IMR-90 (cell line): ENCODE data around the gene UCKL1. TPM values are rescaled to one million over a fixed set of nuclear protein-coding genes. Genes with fewer than 3 reads are reported as not detected.

Source experiments
- ATAC-seq: fragments of 200-7000 bp; cut with Tn5 transposase; 2 replicates; pipeline ENCODE4 v1.9.1; 2020; ENCODE audit warnings: low read depth, mild to moderate bottlenecking, moderate library complexity
- BruUV-seq: library from RNA; stranded (reverse); fragments of 400-500 nt; replicated peaks from 2 replicates; lab custom pipeline; 2021; lab: Mats Ljungman, UMichigan
- CTCF ChIA-PET: fragments of 300-600 bp; formaldehyde crosslinking; extraction: SDS; loops from one replicate; lab custom pipeline; 2021; ENCODE audit warnings: antibody characterized with exemption; lab: Yijun Ruan, JAX
- POLR2A ChIA-PET: fragments of 300-600 bp; sonication (Branson Sonifier 250); formaldehyde crosslinking; loops from one replicate; lab custom pipeline; 2022; ENCODE audit warnings: antibody characterized with exemption; ENCODE audit not compliant: unreplicated experiment; lab: Charles Lee
- DNase-seq: peaks from one replicate; pipeline ENCODE4 v3.0.0; 2013
- H2AFZ ChIP-seq: replicated peaks from 2 replicates; pipeline ENCODE3; 2013; ENCODE audit warnings: low read length, mild to moderate bottlenecking; ENCODE audit not compliant: poor library complexity
- H2AK5ac ChIP-seq: 2 replicates; pipeline ENCODE4 v1.6.1; 2013; ENCODE audit warnings: low read depth, low read length, inconsistent platforms
- H2AK9ac ChIP-seq: replicated peaks from 2 replicates; pipeline ENCODE3; 2013; ENCODE audit warnings: mild to moderate bottlenecking, low read depth, low read length, moderate library complexity; ENCODE audit not compliant: poor library complexity
- H2BK120ac ChIP-seq: 2 replicates; pipeline ENCODE4 v1.6.1; 2013; ENCODE audit warnings: low read depth, low read length, inconsistent platforms
- H2BK15ac ChIP-seq: 3 replicates; pipeline ENCODE4 v1.6.1; 2013; ENCODE audit warnings: low read depth, low read length, inconsistent platforms
- H2BK20ac ChIP-seq: 2 replicates; pipeline ENCODE4 v1.6.1; 2013; ENCODE audit warnings: low read depth, mild to moderate bottlenecking, inconsistent platforms, low read length, moderate library complexity
- H2BK5ac ChIP-seq: 2 replicates; pipeline ENCODE4 v1.6.1; 2013; ENCODE audit warnings: mild to moderate bottlenecking, low read depth, low read length, inconsistent platforms; ENCODE audit not compliant: poor library complexity, severe bottlenecking
- H3K14ac ChIP-seq: replicated peaks from 2 replicates; pipeline ENCODE4 v1.6.1; 2013; ENCODE audit warnings: low read depth, low read length, inconsistent platforms
- H3K18ac ChIP-seq: 2 replicates; pipeline ENCODE4 v1.6.1; 2013; ENCODE audit warnings: low read depth, low read length, control low read depth
- H3K23ac ChIP-seq: 2 replicates; pipeline ENCODE4 v1.6.1; 2013; ENCODE audit warnings: low read depth, low read length, inconsistent platforms
- H3K27ac ChIP-seq: 2 replicates; pipeline ENCODE4 v1.5.1; 2013; ENCODE audit warnings: mild to moderate bottlenecking, control low read depth, low read length; ENCODE audit not compliant: insufficient read depth
- H3K27me3 ChIP-seq: 2 replicates; pipeline ENCODE4 v1.6.1; 2013; ENCODE audit warnings: low read length; ENCODE audit not compliant: control insufficient read depth, insufficient read depth
- H3K36me3 ChIP-seq: 2 replicates; pipeline ENCODE4 v1.6.1; 2013; ENCODE audit warnings: low read length, mixed read lengths; ENCODE audit not compliant: control insufficient read depth, insufficient read depth
- H3K4ac ChIP-seq: 2 replicates; pipeline ENCODE4 v1.6.1; 2013; ENCODE audit warnings: low read depth, low read length, inconsistent platforms
- H3K4me1 ChIP-seq: 2 replicates; pipeline ENCODE4 v1.6.1; 2013; ENCODE audit warnings: low read length, mixed read lengths; ENCODE audit not compliant: control insufficient read depth, insufficient read depth
- H3K4me2 ChIP-seq: 2 replicates; pipeline ENCODE4 v1.6.1; 2013; ENCODE audit warnings: low read depth, mild to moderate bottlenecking, control low read depth, low read length, moderate library complexity
- H3K4me3 ChIP-seq: 2 replicates; pipeline ENCODE4 v1.5.1; 2013; ENCODE audit warnings: low read depth, mild to moderate bottlenecking, control low read depth, low read length, moderate library complexity; ENCODE audit not compliant: insufficient read depth
- H3K56ac ChIP-seq: 2 replicates; pipeline ENCODE4 v1.6.1; 2013; ENCODE audit warnings: low read length, inconsistent platforms; ENCODE audit not compliant: insufficient read depth; ENCODE audit errors: extremely low read depth
- H3K79me1 ChIP-seq, 2 experiments: 2 replicates each; pipeline ENCODE4 v1.6.1; 2013; ENCODE audit warnings: low read length in 2 of 2, inconsistent platforms in 1 of 2, low read depth in 1 of 2
- H3K9ac ChIP-seq: 2 replicates; pipeline ENCODE4 v1.6.1; 2013; ENCODE audit warnings: low read depth, low read length, control low read depth
- H3K9me1 ChIP-seq: 2 replicates; pipeline ENCODE4 v1.6.1; 2013; ENCODE audit warnings: low read length, inconsistent platforms; ENCODE audit not compliant: insufficient read depth
- H3K9me3 ChIP-seq: 2 replicates; pipeline ENCODE4 v1.6.1; 2013; ENCODE audit warnings: low read length; ENCODE audit not compliant: control insufficient read depth, insufficient read depth
- H4K20me1 ChIP-seq: 2 replicates; pipeline ENCODE4 v1.6.1; 2013; ENCODE audit warnings: low read length, inconsistent platforms; ENCODE audit not compliant: insufficient read depth
- H4K5ac ChIP-seq: 2 replicates; pipeline ENCODE4 v1.6.1; 2013; ENCODE audit warnings: mild to moderate bottlenecking, low read depth, low read length, control low read depth
- H4K8ac ChIP-seq, 2 experiments: 2 replicates each; pipeline ENCODE4 v1.6.1; 2013; ENCODE audit warnings: low read depth in 2 of 2, low read length in 2 of 2, control low read depth in 1 of 2, inconsistent platforms in 1 of 2
- H4K91ac ChIP-seq: 2 replicates; pipeline ENCODE4 v1.6.1; 2013; ENCODE audit warnings: low read depth, low read length, inconsistent platforms; ENCODE audit not compliant: insufficient read depth
- BHLHE40 ChIP-seq: fragments of 150-350 bp; IDR thresholded peaks from 2 replicates; pipeline ENCODE4 v1.6.1; 2016; ENCODE audit warnings: mild to moderate bottlenecking, low read depth, low read length
- ELK1 ChIP-seq: fragments of 150-350 bp; IDR thresholded peaks from 2 replicates; pipeline ENCODE4 v1.6.1; 2016; ENCODE audit warnings: low read depth, mild to moderate bottlenecking, low read length, moderate library complexity, borderline replicate concordance
- WGBS, 2 experiments: methylation state at CpG; one replicate each; pipeline versions ENCODE4 v1.1.5 to v1.1.7; 2013; ENCODE audit warnings: missing lambda C conversion rate in 2 of 2; ENCODE audit not compliant: insufficient read length in 1 of 2; ENCODE audit errors: extremely low coverage in 2 of 2; 5-methylcytosine and 5-hydroxymethylcytosine counted together
- dilution Hi-C: fragments of 300-500 bp; cut with HindIII; formaldehyde crosslinking; loops from one replicate; pipeline ENCODE4 v1.14.3; 2018; ENCODE audit warnings: low sequenced_read_pairs; ENCODE audit not compliant: unreplicated experiment
- in situ Hi-C: fragments of 300-500 bp; cut with MboI; formaldehyde crosslinking; loops from 3 replicates; pipeline ENCODE4 v1.14.3; 2019; ENCODE audit warnings: low sequenced_read_pairs, inconsistent platforms, mixed read lengths
- intact Hi-C: fragments of 100-400 bp; cut with micrococcal nuclease; formaldehyde crosslinking; loops from 2 replicates; pipeline ENCODE4 v1.10.0; 2022
- polyA plus RNA-seq, 3 experiments: library from polyadenylated mRNA; depleted of rRNA; stranded (reverse); fragments of >200 nt; gene quantifications; 2 replicates each; pipeline ENCODE4 v1.2.3, GENCODE V29; 2012; ENCODE audit warnings: low replicate concordance in 1 of 3
- total RNA-seq: library from RNA; depleted of rRNA; stranded (reverse); fragments of >200 nt; gene quantifications from 2 replicates; pipeline ENCODE4 v1.2.3, GENCODE V29; 2012

UCKL1 gene
- total and polyA plus RNA-seq, 2 of the 4 experiments (the other 2 are of a cell fraction) = 16.7 to 54.7 TPM

GRCh38 chr20:63898882-63899558 lies 57.2 kb downstream of the UCKL1 start:
- H2BK120ac ChIP-seq = no peak overlapping the region
- H2AK9ac ChIP-seq = no peak overlapping the region
- no peaks in the 10 kb centered on the region for H3K9me3 ChIP-seq
- H3K23ac ChIP-seq = no peak overlapping the region
- H3K9ac ChIP-seq = no peak overlapping the region
- no peak overlapping the region for H2BK5ac ChIP-seq
- in situ Hi-C loops (no loop called here), intact Hi-C loops (no loop called here), dilution Hi-C loops (no loop called here)
- no peak overlapping the region for H3K18ac ChIP-seq
- CTCF ChIA-PET = no interaction called here
- H2BK20ac ChIP-seq = no peak overlapping the region
- TF ChIP-seq BHLHE40 (no peak), ELK1 (no peak)
- DNase-seq (no peak), ATAC-seq (no peak)
- WGBS, 2 experiments = 88% methylated on average over 3 of the region's 10 CpGs; no CpG with 5 or more reads in 1 of the 2 experiments
- H4K91ac ChIP-seq = no peak overlapping the region
- H3K56ac ChIP-seq = no peak overlapping the region
- no peak overlapping the region for H2BK15ac ChIP-seq
- H3K4me2 ChIP-seq = no peak overlapping the region
- no peak overlapping the region for H4K5ac ChIP-seq
- H3K27ac ChIP-seq = no peak overlapping the region
- no TSS peak for BruUV-seq
- H3K79me1 ChIP-seq = peaks cover 2 to 71% of the 10 kb centered on the region in 2 experiments; a peak in 3 of 4 replicates
- no peak overlapping the region for H3K14ac ChIP-seq
- peaks cover 21% of the 10 kb centered on the region for H3K9me1 ChIP-seq
- H3K4me1 ChIP-seq = peaks cover 13% of the 10 kb centered on the region
- no peak overlapping the region for H2AFZ ChIP-seq
- no peaks in the 10 kb centered on the region for H3K27me3 ChIP-seq
- H3K4me3 ChIP-seq = no peak overlapping the region
- H3K36me3 ChIP-seq = peaks cover 12% of the 10 kb centered on the region
- H3K4ac ChIP-seq = no peak overlapping the region
- H4K8ac ChIP-seq = no peak overlapping the region
- no peak overlapping the region for H2AK5ac ChIP-seq
- H4K20me1 ChIP-seq = peaks cover 86% of the 10 kb centered on the region
- POLR2A ChIA-PET = no interaction called here
